HUES48 (cell line): ENCODE data around the gene AKAP10.
"Not testable (repeated sequence)": the region's sequence is repeated elsewhere in the genome, so short reads cannot be mapped to it uniquely, and the experiment has no call there.

ENCODE experiments used
- H3K27ac ChIP-seq: one replicate; pipeline ENCODE4 v1.7.0; 2013; ENCODE audit warnings: low read depth, low read length, inconsistent platforms
- H3K27me3 ChIP-seq: 2 replicates; pipeline ENCODE4 v1.6.1; 2013; ENCODE audit warnings: mild to moderate bottlenecking, low read length; ENCODE audit not compliant: control insufficient read depth, insufficient read depth
- H3K36me3 ChIP-seq: 2 replicates; pipeline ENCODE4 v1.6.1; 2013; ENCODE audit warnings: low read length; ENCODE audit not compliant: control insufficient read depth, insufficient read depth
- H3K4me1 ChIP-seq: 2 replicates; pipeline ENCODE4 v1.6.1; 2013; ENCODE audit warnings: mild to moderate bottlenecking, low read length; ENCODE audit not compliant: control insufficient read depth, insufficient read depth
- H3K4me3 ChIP-seq: 2 replicates; pipeline ENCODE4 v1.5.1; 2013; ENCODE audit warnings: mild to moderate bottlenecking, low read depth, low read length
- H3K9ac ChIP-seq: 2 replicates; pipeline ENCODE4 v1.6.1; 2013; ENCODE audit warnings: mild to moderate bottlenecking, low read depth, low read length, moderate library complexity
- H3K9me3 ChIP-seq: 2 replicates; pipeline ENCODE4 v1.6.1; 2013; ENCODE audit warnings: low read length; ENCODE audit not compliant: control insufficient read depth, insufficient read depth

Gene AKAP10

GRCh38 chr17:19978209-19978802, 678 bp upstream of the AKAP10 start:
- H3K27ac ChIP-seq, result peak overlapping the region; percentile 93
- peak overlapping the region; percentile 82 for H3K9ac ChIP-seq
- no peaks in the 10 kb centered on the region for H3K27me3 ChIP-seq
- H3K9me3 ChIP-seq, result peaks cover 7% of the 10 kb centered on the region; the same call in 1 of the 2 replicates
- peaks cover 7% of the 10 kb centered on the region for H3K4me1 ChIP-seq
- peak overlapping the region; percentile 96 for H3K4me3 ChIP-seq
- H3K36me3 ChIP-seq, result peaks cover 4% of the 10 kb centered on the region; the same call in 1 of the 2 replicates

GRCh38 chr17:19975601-19976000, 2.0 kb downstream of the AKAP10 start:
- no peak overlapping the region for H3K27ac ChIP-seq
- H3K27me3 ChIP-seq, result no peaks in the 10 kb centered on the region
- no peak overlapping the region for H3K4me3 ChIP-seq
- peaks cover 7% of the 10 kb centered on the region for H3K4me1 ChIP-seq
- no peak overlapping the region for H3K9ac ChIP-seq
- H3K9me3 ChIP-seq, result peaks cover 7% of the 10 kb centered on the region; the same call in 1 of the 2 replicates
- peaks cover 14% of the 10 kb centered on the region for H3K36me3 ChIP-seq

GRCh38 chr17:19973156-19973555, 4.5 kb downstream of the AKAP10 start:
- H3K9me3 ChIP-seq, result no peaks in the 10 kb centered on the region
- no peak overlapping the region for H3K9ac ChIP-seq
- H3K36me3 ChIP-seq, result peaks cover 35% of the 10 kb centered on the region
- H3K4me3 ChIP-seq, result no peak overlapping the region
- no peak overlapping the region for H3K27ac ChIP-seq
- no peaks in the 10 kb centered on the region for H3K27me3 ChIP-seq
- H3K4me1 ChIP-seq, result peaks cover 7% of the 10 kb centered on the region

- H3K36me3 ChIP-seq, result peaks cover 88% of the 10 kb centered on the region
- not testable (repeated sequence) for H3K9ac ChIP-seq, H3K27ac ChIP-seq
Observed at GRCh38 chr17:19962954-19963353, 14.7 kb downstream of the AKAP10 start.

GRCh38 chr17:19958023-19958422, 19.6 kb downstream of the AKAP10 start:
- Histone ChIP-seq H3K9ac (no peak overlapping the region), H3K27ac (peak overlapping the region; percentile 86), H3K9me3 (no peaks in the 10 kb centered on the region), H3K4me1 (peaks cover 4% of the 10 kb centered on the region; the same call in 1 of the 2 replicates), H3K27me3 (no peaks in the 10 kb centered on the region), H3K36me3 (peaks cover 74% of the 10 kb centered on the region), H3K4me3 (no peak overlapping the region)

More at GRCh38 chr17:19962954-19963353, 14.7 kb downstream of the AKAP10 start:
- not testable (repeated sequence) for H3K4me1 ChIP-seq, H3K27me3 ChIP-seq, H3K4me3 ChIP-seq, H3K9me3 ChIP-seq

- H3K9me3 ChIP-seq, result no peaks in the 10 kb centered on the region
- peaks cover 4% of the 10 kb centered on the region; the same call in 1 of the 2 replicates for H3K4me1 ChIP-seq
- no peak overlapping the region for H3K9ac ChIP-seq
- H3K27ac ChIP-seq, result no peak overlapping the region
- H3K4me3 ChIP-seq, result no peak overlapping the region
- H3K27me3 ChIP-seq, result no peaks in the 10 kb centered on the region
- H3K36me3 ChIP-seq, result peaks cover 48% of the 10 kb centered on the region
Observed at GRCh38 chr17:19955099-19955498, 22.5 kb downstream of the AKAP10 start.

DNA sequence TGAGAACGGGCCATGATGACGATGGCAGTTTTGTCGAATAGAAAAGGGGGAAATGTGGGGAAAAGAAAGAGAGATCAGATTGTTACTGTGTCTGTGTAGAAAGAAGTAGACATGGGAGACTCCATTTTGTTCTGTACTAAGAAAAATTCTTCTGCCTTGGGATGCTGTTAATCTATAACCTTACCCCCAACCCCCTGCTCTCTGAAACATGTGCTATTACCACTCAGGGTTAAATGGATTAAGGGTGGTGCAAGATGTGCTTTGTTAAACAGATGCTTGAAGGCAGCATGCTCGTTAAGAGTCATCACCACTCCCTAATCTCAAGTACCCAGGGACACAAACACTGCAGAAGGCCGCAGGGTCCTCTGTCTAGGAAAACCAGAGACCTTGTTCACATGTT, 26.2 kb downstream of the AKAP10 start:
- H3K4me3 ChIP-seq, H3K9me3 ChIP-seq, H3K4me1 ChIP-seq, H3K9ac ChIP-seq, H3K27ac ChIP-seq, H3K27me3 ChIP-seq: not testable (repeated sequence)
- peaks cover 36% of the 10 kb centered on the region for H3K36me3 ChIP-seq

- not testable (repeated sequence) for H3K9ac ChIP-seq, H3K4me1 ChIP-seq, H3K27me3 ChIP-seq, H3K27ac ChIP-seq, H3K9me3 ChIP-seq, H3K4me3 ChIP-seq
- peaks cover 33% of the 10 kb centered on the region for H3K36me3 ChIP-seq
Observed at GRCh38 chr17:19950624-19951195, 26.9 kb downstream of the AKAP10 start.

DNA sequence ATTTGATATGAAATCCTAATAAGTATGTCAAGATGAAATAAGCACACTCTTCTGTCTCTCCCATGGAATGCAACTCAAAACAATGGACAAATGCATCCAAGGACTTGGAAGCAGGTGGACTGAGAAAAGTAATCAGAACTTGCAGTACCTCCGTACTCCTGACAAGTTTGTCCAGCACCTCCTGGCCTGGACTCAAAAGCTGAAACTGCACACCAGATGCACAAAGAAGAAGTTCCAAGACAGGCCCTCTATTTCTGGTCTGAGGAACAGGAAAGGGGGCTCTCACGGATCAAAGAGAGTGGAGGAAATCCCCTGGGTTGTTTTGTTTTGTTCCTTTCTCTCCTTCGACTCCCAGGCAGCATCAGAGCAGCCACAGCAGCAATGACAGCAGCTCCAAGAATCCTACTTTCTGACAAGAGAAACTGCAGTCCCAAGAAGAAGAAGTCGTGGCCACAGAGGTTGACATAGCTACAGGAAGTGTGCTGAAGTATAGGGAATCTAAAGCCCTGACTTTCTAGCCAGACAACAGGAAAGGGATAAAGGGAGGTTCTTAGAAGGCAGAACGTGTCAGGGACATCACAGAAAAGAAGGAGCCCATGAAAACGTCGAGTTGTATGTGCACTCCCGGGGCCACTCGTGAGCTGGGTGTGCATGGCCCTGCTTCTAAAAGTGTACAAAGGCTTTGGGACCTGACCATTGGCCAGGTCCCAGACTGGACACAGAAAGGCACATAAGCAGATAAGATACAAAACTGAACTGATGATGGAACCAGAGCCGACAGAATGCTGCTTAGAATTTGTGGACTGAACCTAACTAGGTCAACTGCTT, 29.3 kb downstream of the AKAP10 start:
- Histone ChIP-seq H3K4me3 (no peak overlapping the region), H3K36me3 (peaks cover 39% of the 10 kb centered on the region), H3K27me3 (no peaks in the 10 kb centered on the region), H3K9ac (no peak overlapping the region), H3K4me1 (peaks cover 2% of the 10 kb centered on the region; the same call in 1 of the 2 replicates), H3K27ac (peak overlapping the region; percentile 46), H3K9me3 (no peaks in the 10 kb centered on the region)

DNA sequence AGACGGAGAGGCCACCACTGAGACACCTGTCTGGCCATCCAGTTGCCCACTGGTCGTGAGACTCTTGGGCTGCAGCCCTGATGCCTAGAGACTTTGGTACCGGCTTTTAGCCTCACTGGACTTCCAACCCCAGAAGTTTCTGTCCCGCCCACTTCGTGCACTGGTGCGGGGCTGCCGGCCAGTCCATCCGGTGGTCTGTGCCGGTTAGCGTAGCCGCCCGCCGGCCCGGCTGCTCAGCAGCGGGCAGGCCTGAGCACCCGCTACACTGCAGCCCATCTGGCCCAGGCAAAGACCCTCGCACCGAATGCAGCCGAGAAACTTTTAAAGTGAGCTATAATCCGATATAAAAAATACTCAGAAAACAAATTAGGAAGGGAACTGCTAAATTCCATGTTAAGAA, 30.7 kb downstream of the AKAP10 start:
- Histone ChIP-seq H3K9me3 (no peaks in the 10 kb centered on the region), H3K27ac (no peak overlapping the region), H3K36me3 (peaks cover 45% of the 10 kb centered on the region), H3K4me1 (peaks cover 5% of the 10 kb centered on the region; the same call in 1 of the 2 replicates), H3K27me3 (no peaks in the 10 kb centered on the region), H3K9ac (no peak overlapping the region), H3K4me3 (no peak overlapping the region)
